Measurements from ENCODE around the gene PKNOX2.
A peak's percentile ranks its signal among the peaks of the same experiment; 100 is the strongest.

- peak; percentile 84 to 94 (median 87) for TF ChIP-seq CTCF (IDR thresholded peaks at IDR 0.05)
- TF ChIP-seq POLR2A (IDR thresholded peaks at IDR 0.05), result no peak
- no peak for TF ChIP-seq EP300 (IDR thresholded peaks at IDR 0.05)
Observed at GRCh38 chr11:125345421-125346178, 181.0 kb downstream of the PKNOX2 start.

All from ovary (tissue), 3 donors.